HEK293 (cell line): ENCODE measurements around the gene SIM2.

Experiments
- CTCF ChIP-seq: fragments of 450-650 bp; formaldehyde crosslinking; IDR thresholded peaks from 2 replicates; pipeline ENCODE4 v1.5.1; 2016; ENCODE audit warnings: missing biosample characterization, missing genetic modification characterization
- GLIS2 ChIP-seq: fragments of 450-650 bp; formaldehyde crosslinking; IDR thresholded peaks from 2 replicates; pipeline ENCODE4 v1.5.1; 2016; ENCODE audit warnings: missing biosample characterization, missing genetic modification characterization
- HOXD13 ChIP-seq: sonication (generic); formaldehyde crosslinking; IDR thresholded peaks from 2 replicates; pipeline ENCODE4 v1.8.0; 2022; ENCODE audit warnings: missing genetic modification reagents, borderline replicate concordance
- INSM2 ChIP-seq: fragments of 450-650 bp; formaldehyde crosslinking; IDR thresholded peaks from 2 replicates; pipeline ENCODE4 v1.5.1; 2016; ENCODE audit warnings: missing biosample characterization, missing genetic modification characterization
- MYNN ChIP-seq: fragments of 450-650 bp; formaldehyde crosslinking; IDR thresholded peaks from 2 replicates; pipeline ENCODE4 v1.5.1; 2016; ENCODE audit warnings: missing biosample characterization, missing genetic modification characterization, borderline replicate concordance
- OVOL3 ChIP-seq: fragments of 450-650 bp; formaldehyde crosslinking; IDR thresholded peaks from 2 replicates; pipeline ENCODE4 v1.5.1; 2016; ENCODE audit warnings: missing biosample characterization, missing genetic modification characterization
- PBX3 ChIP-seq: sonication (generic); formaldehyde crosslinking; IDR thresholded peaks from 2 replicates; pipeline ENCODE4 v1.8.1; 2022; ENCODE audit warnings: mild to moderate bottlenecking, moderate library complexity, missing genetic modification reagents
- SCRT2 ChIP-seq: fragments of 450-650 bp; formaldehyde crosslinking; IDR thresholded peaks from 2 replicates; pipeline ENCODE4 v1.5.1; 2016; ENCODE audit warnings: missing biosample characterization, missing genetic modification characterization
- SP2 ChIP-seq: fragments of 450-650 bp; formaldehyde crosslinking; IDR thresholded peaks from 2 replicates; pipeline ENCODE4 v1.5.1; 2016; ENCODE audit warnings: missing biosample characterization, missing genetic modification characterization
- ZFP69B ChIP-seq: fragments of 450-650 bp; formaldehyde crosslinking; IDR thresholded peaks from 2 replicates; pipeline ENCODE4 v1.5.1; 2016; ENCODE audit warnings: missing biosample characterization, missing genetic modification characterization
- ZNF184 ChIP-seq: fragments of 450-650 bp; IDR thresholded peaks from 2 replicates; pipeline ENCODE4 v1.5.1; 2018; ENCODE audit warnings: missing biosample characterization, mild to moderate bottlenecking, missing genetic modification characterization
- ZNF2 ChIP-seq: fragments of 450-650 bp; formaldehyde crosslinking; IDR thresholded peaks from 2 replicates; pipeline ENCODE4 v1.5.1; 2016; ENCODE audit warnings: missing biosample characterization, missing genetic modification characterization
- ZNF221 ChIP-seq: fragments of 450-650 bp; formaldehyde crosslinking; IDR thresholded peaks from 2 replicates; pipeline ENCODE4 v1.5.1; 2017; ENCODE audit warnings: missing biosample characterization, missing genetic modification characterization, borderline replicate concordance
- ZNF292 ChIP-seq: fragments of 450-650 bp; formaldehyde crosslinking; IDR thresholded peaks from 2 replicates; pipeline ENCODE4 v1.5.1; 2016; ENCODE audit warnings: low read depth, missing biosample characterization, missing genetic modification characterization, borderline replicate concordance
- ZNF302 ChIP-seq: fragments of 450-650 bp; formaldehyde crosslinking; IDR thresholded peaks from 2 replicates; pipeline ENCODE4 v1.5.1; 2016; ENCODE audit warnings: missing biosample characterization, missing genetic modification characterization, low read depth
- ZNF324 ChIP-seq: fragments of 450-650 bp; formaldehyde crosslinking; IDR thresholded peaks from 2 replicates; pipeline ENCODE4 v1.5.1; 2016; ENCODE audit warnings: missing biosample characterization, missing genetic modification characterization
- ZNF341 ChIP-seq: fragments of 450-650 bp; formaldehyde crosslinking; IDR thresholded peaks from 2 replicates; pipeline ENCODE4; 2016; ENCODE audit warnings: low read depth, missing biosample characterization, missing genetic modification characterization
- ZNF423 ChIP-seq: fragments of 450-650 bp; formaldehyde crosslinking; IDR thresholded peaks from 2 replicates; pipeline ENCODE4 v1.5.1; 2016; ENCODE audit warnings: missing biosample characterization, missing genetic modification characterization
- ZNF596 ChIP-seq: fragments of 450-650 bp; IDR thresholded peaks from 2 replicates; pipeline ENCODE4 v1.5.0; 2018; ENCODE audit warnings: missing biosample characterization, mild to moderate bottlenecking, missing genetic modification characterization, moderate library complexity
- ZNF610 ChIP-seq: fragments of 450-650 bp; formaldehyde crosslinking; IDR thresholded peaks from 2 replicates; pipeline ENCODE4 v1.5.1; 2016; ENCODE audit warnings: missing biosample characterization, missing genetic modification characterization, borderline replicate concordance
- ZNF621 ChIP-seq: fragments of 450-650 bp; formaldehyde crosslinking; IDR thresholded peaks from 2 replicates; pipeline ENCODE4 v1.5.1; 2017; ENCODE audit warnings: missing biosample characterization, missing genetic modification characterization
- ZNF645 ChIP-seq: fragments of 450-650 bp; formaldehyde crosslinking; IDR thresholded peaks from 2 replicates; pipeline ENCODE4; 2016; ENCODE audit warnings: missing biosample characterization, missing genetic modification characterization
- TF ChIP-seq, protein P1 (sequence below): fragments of 450-650 bp; formaldehyde crosslinking; IDR thresholded peaks from 2 replicates; pipeline ENCODE4 v1.5.1; 2016; ENCODE audit warnings: missing biosample characterization, missing genetic modification characterization
- TF ChIP-seq, protein P2 (sequence below): fragments of 450-650 bp; formaldehyde crosslinking; IDR thresholded peaks from 2 replicates; pipeline ENCODE4 v1.5.1; 2016; ENCODE audit warnings: missing biosample characterization, missing genetic modification characterization

Gene SIM2

DNA sequence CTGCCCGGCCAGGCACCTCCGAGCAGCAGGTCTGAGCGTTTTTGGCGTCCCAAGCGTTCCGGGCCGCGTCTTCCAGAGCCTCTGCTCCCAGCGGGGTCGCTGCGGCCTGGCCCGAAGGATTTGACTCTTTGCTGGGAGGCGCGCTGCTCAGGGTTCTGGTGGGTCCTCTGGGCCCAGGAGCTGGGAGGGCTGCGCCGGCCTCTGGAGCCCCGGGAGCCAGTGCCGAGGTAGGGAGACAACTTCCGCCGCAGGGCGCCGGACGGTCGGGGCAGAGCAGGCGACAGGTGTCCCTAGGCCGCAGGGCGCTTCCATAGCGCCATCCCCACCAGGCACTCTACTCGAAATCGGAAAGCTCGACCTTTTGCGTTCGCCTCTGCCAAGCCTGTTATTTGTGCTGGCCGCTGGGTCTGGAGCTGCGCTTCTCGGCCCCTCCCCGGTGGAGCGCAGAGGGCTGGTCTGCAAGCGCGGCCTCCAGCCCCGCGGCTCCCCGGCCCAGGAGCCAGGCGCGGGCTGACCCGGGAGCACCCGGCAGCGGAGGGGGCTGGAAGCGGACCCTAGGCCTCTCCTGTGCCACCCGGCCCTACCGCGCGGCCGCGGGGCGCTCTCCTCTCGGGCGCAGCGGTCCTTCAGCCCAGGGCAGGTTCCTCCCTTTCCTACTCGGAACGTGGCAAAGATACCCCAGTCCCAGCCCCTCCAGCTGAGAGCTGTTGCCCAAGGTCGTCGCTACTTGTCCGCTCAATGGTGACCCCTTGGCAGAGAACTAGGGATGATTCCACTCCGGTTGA, 2.2 kb downstream of the SIM2 start (continued):
- TF ChIP-seq ZNF645 (tag by site-specific recombination) (0 out of 2 replicates have a peak, but pooled peaks have one; percentile 12), ZNF2 (tag by site-specific recombination) (0 out of 2 replicates have a peak, but pooled peaks have one; percentile 25), GLIS2 (peak; percentile 79), CTCF (tag by site-specific recombination) (peak; percentile 79), HOXD13 (CRISPR knock-in tag) (no peak), ZNF596 (tag by site-specific recombination) (no peak), ZNF621 (tag by site-specific recombination) (no peak), ZNF341 (tag by site-specific recombination) (no peak), ZNF184 (tag by site-specific recombination) (no peak), SP2 (peak; percentile 44), ZNF423 (tag by site-specific recombination) (0 out of 2 replicates have a peak, but pooled peaks have one; percentile 12), ZNF324 (peak; percentile 36; the same call in 1 of the 2 replicates), ZNF302 (no peak), MYNN (tag by site-specific recombination) (no peak), SCRT2 (tag by site-specific recombination) (peak; percentile 99), ZNF610 (no peak), ZNF221 (tag by site-specific recombination) (no peak), PBX3 (CRISPR knock-in tag) (peak; percentile 26; the same call in 1 of the 2 replicates), INSM2 (tag by site-specific recombination) (no peak), ZNF292 (tag by site-specific recombination) (no peak), ZFP69B (tag by site-specific recombination) (0 out of 2 replicates have a peak, but pooled peaks have one; percentile 33), OVOL3 (tag by site-specific recombination) (no peak)
- TF ChIP-seq, protein P1, sequence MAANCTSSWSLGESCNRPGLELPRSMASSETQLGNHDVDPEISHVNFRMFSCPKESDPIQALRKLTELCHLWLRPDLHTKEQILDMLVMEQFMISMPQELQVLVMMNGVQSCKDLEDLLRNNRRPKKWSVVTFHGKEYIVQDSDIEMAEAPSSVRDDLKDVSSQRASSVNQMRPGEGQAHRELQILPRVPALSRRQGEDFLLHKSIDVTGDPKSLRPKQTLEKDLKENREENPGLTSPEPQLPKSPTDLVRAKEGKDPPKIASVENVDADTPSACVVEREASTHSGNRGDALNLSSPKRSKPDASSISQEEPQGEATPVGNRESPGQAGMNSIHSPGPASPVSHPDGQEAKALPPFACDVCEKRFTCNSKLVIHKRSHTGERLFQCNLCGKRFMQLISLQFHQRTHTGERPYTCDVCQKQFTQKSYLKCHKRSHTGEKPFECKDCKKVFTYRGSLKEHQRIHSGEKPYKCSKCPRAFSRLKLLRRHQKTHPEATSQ (tag by site-specific recombination) = 0 out of 2 replicates have a peak, but pooled peaks have one; percentile 47
- TF ChIP-seq, protein P2, sequence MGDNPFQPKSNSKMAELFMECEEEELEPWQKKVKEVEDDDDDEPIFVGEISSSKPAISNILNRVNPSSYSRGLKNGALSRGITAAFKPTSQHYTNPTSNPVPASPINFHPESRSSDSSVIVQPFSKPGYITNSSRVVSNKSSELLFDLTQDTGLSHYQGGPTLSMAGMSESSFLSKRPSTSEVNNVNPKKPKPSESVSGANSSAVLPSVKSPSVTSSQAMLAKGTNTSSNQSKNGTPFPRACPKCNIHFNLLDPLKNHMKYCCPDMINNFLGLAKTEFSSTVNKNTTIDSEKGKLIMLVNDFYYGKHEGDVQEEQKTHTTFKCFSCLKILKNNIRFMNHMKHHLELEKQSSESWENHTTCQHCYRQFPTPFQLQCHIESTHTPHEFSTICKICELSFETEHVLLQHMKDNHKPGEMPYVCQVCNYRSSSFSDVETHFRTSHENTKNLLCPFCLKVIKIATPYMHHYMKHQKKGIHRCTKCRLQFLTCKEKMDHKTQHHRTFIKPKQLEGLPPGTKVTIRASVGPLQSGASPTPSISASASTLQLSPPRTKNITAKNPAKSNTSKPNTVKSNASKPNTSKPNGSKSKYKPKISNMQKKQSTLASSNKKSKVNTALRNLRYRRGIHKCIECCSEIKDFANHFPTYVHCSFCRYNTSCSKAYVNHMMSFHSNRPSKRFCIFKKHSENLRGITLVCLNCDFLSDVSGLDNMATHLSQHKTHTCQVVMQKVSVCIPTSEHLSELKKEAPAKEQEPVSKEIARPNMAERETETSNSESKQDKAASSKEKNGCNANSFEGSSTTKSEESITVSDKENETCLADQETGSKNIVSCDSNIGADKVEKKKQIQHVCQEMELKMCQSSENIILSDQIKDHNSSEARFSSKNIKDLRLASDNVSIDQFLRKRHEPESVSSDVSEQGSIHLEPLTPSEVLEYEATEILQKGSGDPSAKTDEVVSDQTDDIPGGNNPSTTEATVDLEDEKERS (tag by site-specific recombination) = no peak
